H1 (cell line): ENCODE measurements around the gene CYP4A22. TPM values are rescaled to one million over a fixed set of nuclear protein-coding genes. Genes with fewer than 3 reads are reported as not detected.

ENCODE experiments used
- ATF2 ChIP-seq: IDR thresholded peaks from 2 replicates; pipeline ENCODE4 v1.6.1; 2012; ENCODE audit warnings: low read length, inconsistent platforms
- CHD7 ChIP-seq: fragments of 300-600 bp; sonication (generic); IDR thresholded peaks from 2 replicates; pipeline ENCODE4 v1.7.1; 2012; ENCODE audit warnings: low read length, moderate library complexity, mild to moderate bottlenecking, inconsistent platforms; ENCODE audit not compliant: insufficient replicate concordance
- E2F6 ChIP-seq: IDR thresholded peaks from 2 replicates; pipeline ENCODE4 v1.6.1; 2012; ENCODE audit warnings: inconsistent platforms
- NRF1 ChIP-seq: IDR thresholded peaks from 2 replicates; pipeline ENCODE4 v1.6.1; 2011; ENCODE audit warnings: mild to moderate bottlenecking, low read depth, low read length, improper control_type of control experiment
- SUZ12 ChIP-seq: fragments of 200-600 bp; sonication (generic); IDR thresholded peaks from 2 replicates; pipeline ENCODE4 v1.6.1; 2012; ENCODE audit warnings: mild to moderate bottlenecking, inconsistent platforms, low read length, moderate library complexity, mixed read lengths
- YY1 ChIP-seq: IDR thresholded peaks from 2 replicates; pipeline ENCODE4 v1.6.1; 2011; ENCODE audit warnings: low read depth, mild to moderate bottlenecking, low read length
- polyA plus RNA-seq, 7 experiments: library from polyadenylated mRNA; depleted of rRNA in 3 of 7; stranded (reverse) in 5 of 7; unstranded in 2 of 7; fragments of >200 nt in 5 of 7; fragments of 200-250 nt in 2 of 7; gene quantifications; 1 replicate in 5 of 7; 2 replicates in 1 of 7; 4 replicates in 1 of 7; pipeline versions ENCODE4 v1.2.1 to v1.2.3, GENCODE V29; 2011 to 2013; ENCODE audit warnings: missing spikeins in 2 of 7, mixed read lengths in 2 of 7
- total RNA-seq: library from RNA; stranded (reverse); fragmentation: NEBNext Ultra II Directional; extraction: Animal tissue kit (Norgen Biotek cat#: 25700); gene quantifications from 2 replicates; pipeline ENCODE4 v1.2.1, GENCODE V29; 2021

CYP4A22 gene
- total and polyA plus RNA-seq, 2 of the 8 experiments (the other 6 are each of a cell fraction or from before 2014, with no cell fraction given) = not detected

- no peak for TF ChIP-seq CHD7
- TF ChIP-seq ATF2 = no peak
- no peak for TF ChIP-seq SUZ12
- TF ChIP-seq E2F6 = no peak
- no peak for TF ChIP-seq YY1
- TF ChIP-seq NRF1 = no peak
Observed at GRCh38 chr1:47191940-47192457, 54.8 kb downstream of the CYP4A22 start (continued).
